Activated naive CD4-positive, alpha-beta T cell (primary cell): ENCODE results near the gene CDX2.

ENCODE experiments used
- DNase-seq, 4 experiments: peaks; one replicate each; lab custom pipeline; 2025; lab: John Stamatoyannopoulos, UW

The CDX2 gene

DNA sequence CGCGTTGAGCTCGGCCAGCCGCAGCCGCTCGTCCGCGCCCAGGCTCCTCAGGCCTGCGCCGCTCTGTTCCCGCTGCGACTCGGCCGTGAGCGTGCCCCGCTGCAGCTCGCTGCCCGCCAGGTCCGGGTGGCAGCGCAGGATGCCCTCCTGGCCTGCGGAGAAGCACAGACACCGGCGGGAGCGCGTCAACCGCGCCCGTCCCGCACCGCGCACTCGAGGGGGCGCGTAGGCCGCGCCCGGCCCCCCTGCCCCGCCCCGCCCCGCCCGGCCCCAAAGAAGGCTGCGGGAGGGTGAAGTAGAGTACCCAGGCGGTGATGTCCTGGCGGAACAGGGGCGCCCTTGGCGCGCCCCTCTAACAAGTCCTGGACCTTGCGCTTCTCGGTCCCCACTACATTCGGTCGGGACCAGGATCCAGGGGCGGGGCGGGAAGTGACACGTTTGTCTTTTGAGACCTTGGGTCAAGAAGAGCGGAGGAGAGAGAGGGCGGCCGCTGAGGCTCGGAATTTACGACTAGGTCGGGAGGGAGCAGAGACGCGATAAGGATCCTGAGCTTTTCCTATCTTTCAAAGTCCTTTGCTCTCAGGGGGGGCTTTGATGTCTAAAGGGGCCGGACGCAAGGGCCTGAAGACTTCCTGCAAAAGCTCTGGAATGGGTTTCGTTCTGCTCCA, 9.3 kb upstream of the CDX2 start:
- DNase-seq, result no peak

DNA sequence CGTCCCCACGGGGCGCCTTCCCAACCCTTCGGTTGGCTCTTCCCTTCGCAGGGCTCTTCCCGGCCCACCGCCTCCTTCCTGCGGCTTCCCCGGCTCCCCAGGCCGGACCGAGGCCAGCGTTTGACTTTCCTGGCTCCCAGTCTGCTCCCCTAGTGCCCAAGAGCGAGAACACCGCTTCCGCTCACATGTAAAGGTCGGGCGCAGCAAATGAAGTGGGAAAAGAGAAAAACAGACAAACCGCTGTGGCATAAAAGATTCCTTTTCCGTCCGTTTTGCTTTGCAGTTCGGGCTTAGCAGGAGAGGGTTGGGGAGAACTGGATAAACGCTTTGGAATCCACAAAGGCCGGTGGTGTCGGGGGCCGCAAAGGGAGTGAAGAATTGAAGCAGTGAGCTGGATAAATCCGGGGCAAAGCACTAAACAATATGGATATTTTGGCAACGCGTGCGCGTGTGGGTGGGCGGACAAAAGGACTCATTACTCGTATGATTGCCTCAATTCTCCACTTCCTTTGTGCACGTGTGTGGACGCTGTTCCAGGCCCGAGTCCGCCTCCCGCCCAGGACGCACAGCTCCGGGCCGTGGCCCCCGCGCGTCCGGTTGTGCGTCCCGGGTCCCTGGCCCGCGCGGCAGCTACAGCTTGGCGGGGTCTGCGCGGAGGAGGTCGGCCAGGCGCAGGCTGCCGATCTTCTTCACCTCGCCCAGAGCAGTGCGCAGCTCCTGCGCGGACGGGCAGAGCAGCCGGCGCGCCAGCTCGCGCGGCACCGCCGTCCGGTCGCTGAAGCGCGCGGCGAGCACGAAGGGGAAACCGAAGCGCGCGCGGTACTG, 8.6 kb upstream of the CDX2 start:
- DNase-seq, result no peak

DNA sequence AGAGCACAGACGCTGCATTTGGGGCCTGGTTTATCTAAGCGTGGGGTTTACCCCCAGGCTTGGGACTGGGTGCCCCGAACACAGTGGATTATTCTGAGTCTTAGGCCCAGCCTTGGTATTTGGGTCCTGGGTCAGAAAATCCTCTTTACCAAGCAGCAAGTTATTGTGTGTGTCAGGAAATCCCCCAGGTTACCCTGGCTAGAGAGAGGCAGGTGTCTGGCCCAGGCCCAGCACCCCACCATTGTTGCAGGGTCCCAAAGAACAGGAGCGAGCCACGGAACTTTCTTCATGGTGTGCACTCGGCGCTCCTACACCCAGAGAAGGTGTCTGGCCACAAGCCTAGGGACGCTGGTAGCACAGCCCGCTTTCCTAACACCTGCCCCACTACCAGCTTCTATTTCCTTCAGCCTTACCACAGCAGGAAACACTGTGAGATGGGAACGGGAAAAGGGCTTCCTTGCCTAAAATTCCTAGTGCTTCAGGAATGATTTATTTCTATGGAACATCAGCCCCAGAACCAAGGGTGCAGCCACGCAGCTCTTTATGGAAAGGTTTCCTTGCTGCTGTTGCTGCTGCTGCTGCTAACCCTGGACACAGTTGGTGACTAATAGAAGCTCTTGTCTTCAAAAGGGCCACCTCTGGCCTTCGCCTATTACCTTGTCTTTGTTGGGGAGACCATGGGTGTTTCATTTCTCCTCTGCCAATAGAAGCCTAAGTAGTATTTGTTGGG, 7.4 kb upstream of the CDX2 start:
- DNase-seq, result no peak

DNA sequence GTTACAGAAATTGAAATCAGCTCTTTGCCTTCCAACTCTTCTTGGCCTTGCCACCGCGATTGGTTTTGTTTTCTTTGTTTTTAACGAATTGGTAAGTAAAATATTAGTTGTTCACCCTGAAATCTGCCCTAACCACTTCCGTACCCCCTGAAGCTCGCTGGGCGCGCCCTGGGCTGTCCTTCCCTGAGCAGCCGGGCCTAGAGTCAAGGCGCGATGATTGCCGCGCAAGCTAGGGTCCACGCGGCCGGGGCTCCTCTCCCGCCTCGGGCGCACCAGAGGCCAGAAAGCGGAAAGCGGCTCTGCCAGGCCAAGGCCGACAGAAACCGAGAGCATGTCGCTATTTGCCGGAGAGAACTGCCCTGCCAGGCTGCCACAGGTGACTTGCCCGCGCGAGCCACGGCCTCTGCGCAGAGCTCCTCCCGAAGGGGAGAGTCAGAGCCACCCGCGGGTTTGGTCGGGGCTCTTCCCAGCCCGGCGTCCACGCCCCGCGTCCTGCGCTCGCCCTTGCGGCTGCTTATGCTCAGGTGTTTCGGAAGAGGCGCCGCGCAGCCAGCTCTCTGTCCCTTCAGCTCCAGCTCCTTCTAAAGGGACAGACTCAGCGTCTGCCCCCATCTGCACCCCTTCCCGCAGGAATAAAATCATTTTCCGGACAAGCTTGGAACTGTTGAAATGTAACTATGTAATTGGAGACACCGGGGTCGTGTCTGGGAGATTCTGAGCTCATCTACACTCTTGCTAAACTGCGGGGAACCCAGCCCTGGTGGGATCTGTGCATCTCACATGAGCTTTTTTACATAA, 6.6 kb upstream of the CDX2 start:
- DNase-seq, result no peak

DNA sequence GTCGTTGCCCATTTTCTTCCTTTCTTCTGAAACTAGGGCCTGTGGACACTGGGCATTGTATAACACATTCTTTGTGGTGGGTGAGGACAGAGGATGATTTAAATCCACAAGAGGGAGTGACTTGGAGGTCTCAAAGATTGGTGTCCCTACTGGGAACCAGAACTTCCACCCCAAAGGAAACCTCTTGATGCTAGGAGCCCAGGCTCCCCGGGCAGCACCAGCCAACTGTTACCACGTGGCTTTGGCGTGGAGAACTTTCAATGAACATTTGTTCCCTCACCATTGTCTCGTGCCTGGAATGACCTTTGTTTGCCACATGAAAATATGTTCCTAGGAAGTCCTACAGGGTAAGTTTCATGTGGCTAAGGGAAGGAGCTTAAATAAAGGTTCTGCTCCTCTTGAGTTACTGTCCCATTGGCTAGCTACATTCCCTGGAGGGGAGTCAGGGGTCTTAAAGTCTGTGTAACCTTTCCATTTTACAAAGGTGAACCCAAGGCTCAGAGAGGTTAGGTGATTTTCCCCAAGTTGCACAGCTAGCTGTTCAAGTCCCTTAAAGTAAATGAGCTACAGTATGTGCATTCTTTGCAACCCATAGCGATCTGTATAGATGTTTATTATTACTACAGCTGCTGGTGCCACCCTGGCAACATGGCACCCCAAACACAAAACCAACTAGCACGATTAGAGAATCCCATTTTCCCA, 5.0 kb upstream of the CDX2 start:
- no peak for DNase-seq

DNA sequence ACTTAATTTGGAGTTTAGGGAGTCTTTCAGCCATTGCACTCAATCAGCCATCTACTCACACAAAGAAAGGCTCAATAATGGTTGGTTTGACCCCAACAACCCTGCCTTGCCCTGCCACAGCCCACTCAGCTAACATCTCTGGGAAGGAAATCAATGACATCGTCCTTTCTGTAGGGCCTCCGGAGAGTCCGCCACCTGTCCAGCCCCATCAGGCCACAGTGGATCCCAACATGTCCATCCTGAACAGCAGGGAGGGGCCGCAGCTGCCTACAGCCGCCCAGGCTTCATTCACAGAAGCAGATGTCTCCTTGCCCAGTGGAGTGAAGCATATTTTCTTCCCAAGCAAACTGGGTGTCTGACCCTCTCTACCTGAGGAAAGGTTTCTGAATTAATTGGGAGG, 4.2 kb upstream of the CDX2 start:
- no peak for DNase-seq

DNA sequence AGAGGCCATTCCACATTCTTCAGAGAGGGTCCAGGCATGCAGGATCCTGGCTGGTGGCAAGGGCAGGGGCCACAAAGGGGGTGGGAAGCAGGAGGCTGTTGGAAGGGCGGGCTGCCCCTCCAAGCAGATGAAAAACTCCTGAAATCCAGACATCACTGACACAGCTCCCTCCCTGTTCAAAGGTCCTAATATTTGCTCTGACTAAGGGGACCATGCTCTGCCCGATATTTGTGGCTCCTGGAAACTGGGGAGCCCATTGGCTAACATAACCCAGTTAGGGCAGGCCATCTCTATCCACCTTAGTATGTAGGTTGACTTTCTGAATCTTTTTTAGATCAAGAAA, 3.3 kb upstream of the CDX2 start:
- DNase-seq, result no peak

DNA sequence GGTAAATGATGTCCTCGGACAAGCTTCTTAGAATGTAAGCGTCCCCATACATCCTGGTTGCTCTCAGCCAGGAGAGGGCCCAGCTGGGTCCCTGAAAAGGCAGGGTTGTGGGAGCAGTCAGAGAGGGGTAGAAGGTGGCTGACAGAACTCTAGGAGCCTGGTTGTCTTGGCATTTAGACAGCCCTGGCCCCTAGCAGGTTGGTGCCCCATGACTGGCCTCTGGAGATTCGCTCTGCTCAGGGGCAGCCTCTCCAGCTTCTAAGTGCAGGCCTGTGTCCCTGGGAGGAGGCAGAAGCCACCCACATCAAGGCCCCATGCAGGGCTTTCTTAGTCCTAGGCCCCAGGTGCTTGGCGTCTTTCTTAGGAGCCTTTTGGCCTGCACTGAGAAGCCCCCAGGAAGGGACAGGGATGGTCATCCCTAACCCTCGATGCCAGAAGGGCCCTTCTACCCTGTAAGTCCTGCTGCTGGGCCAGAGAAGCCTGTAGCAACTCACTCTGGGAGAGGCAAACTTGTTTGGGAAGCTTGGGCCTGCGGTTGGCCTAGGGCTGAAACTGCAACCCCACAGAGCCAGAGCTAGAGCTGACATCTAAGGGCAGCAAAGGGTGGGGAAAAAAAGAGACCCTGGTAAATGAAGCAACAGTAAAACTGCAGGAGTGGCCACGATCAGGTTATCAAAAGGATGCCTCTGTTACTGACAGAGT, 2.8 kb upstream of the CDX2 start:
- DNase-seq, result no peak

DNA sequence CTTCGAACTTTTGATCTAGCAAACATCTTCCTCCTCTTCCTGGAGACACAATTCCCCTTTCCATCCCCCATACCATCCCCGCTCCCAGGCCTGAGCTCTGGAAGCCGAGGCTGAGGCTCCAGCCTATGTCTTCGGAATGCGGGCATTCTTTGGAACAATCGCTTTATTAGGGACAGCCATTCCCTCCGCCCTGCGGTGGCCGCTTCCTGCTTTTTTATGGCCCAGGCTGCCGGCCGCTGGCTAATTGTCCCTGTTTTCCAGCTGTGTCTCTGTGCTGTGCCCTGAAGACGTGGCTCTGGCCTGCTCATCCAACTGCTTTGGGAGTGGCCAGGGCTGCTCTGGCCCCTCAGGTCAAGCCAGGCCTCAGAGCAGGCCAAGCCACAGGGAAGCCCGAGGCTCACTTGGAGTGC, 2.1 kb upstream of the CDX2 start:
- DNase-seq, result no peak

DNA sequence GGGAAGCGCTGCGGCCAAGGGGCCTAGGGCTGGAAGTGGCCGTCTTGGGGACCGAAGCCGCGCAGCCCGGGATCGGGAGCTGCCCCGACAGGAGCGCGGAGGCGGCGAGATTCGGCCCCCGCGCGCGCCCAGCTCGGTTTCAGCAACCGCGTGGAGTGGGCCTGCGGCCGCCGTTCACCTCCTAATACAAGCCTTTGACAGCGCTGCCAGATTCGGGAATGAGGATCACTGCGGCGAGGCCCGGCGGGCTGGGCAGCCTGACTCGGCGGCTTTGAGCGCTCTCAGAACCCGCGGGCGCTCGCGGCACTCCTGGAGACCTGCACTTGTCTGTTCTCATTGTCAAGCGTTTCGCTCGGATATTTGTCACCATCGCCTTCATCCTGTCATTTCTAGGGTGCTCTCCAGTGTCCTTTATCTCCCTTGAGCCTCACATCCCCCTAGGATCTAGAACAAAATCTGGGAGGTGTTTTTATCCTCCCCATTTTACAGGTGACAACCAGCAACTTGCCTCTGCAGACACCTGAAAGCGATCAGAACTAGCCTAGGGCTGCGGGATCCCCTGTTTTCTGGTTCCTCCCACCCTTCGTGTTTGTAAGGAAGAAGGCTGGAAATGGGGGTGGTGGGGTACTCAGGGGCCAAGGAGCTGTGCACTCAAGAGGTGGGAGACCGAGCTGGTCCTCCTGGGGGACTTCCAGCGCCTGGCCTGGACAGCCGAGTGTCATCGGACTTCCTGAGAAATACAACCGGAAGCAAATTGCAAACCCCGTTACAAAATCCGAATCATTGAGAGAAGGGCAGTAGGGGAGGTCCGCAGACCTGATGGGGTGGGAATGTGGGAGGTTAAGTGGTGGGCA, 1.5 kb upstream of the CDX2 start:
- DNase-seq, result no peak

DNA sequence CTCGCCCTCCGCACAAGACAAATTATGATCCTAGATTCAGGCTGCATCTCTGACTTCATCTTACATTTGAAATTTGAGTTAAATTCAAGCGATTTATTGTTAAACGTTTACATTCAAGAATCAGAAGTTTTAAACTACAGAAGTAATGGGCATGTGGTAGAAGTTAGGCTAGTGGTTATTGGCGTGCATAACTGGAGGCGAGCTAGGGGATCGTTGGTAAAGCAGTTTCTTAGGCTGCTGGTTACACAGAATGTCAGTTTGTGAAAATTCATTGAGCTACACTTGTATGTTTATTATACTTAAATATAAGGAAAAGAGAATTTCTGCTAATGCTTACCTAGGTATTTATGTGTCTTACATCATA, 733 bp upstream of the CDX2 start:
- no peak for DNase-seq

DNA sequence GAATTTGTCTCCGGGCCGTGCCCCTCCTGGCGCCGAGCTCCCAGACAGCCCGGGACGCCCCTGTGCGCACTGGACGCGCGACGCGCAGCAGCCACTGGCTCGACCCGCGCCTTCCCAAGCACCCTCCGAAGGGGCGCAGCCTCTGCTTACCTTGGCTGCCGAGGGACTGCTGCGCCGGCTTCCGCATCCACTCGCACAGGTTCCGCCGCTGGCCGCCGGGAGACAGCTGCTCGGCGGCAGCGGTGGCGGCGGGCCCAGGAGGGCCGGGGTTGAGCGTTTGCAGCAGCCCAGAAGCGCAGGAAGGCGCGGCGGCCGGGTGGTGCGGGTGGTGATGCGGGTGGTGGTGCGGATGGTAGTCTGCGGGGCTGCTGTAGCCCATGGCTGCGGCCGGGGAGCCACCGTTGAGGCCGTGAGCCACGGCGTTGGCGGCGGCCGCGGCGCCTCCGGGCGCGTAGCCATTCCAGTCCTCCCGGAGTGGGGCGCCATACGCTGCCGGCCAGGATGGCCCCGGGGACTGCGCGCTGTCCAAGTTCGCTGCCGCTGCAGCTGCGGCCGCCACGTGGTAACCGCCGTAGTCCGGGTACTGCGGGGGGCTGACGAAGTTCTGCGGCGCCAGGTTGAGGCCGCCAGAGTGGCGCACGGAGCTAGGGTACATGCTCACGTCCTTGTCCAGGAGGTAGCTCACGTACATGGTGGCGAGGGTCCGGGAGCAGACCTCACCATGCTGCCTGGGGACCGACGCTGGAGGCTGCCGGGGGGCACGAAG, 616 bp downstream of the CDX2 start:
- no peak for DNase-seq

DNA sequence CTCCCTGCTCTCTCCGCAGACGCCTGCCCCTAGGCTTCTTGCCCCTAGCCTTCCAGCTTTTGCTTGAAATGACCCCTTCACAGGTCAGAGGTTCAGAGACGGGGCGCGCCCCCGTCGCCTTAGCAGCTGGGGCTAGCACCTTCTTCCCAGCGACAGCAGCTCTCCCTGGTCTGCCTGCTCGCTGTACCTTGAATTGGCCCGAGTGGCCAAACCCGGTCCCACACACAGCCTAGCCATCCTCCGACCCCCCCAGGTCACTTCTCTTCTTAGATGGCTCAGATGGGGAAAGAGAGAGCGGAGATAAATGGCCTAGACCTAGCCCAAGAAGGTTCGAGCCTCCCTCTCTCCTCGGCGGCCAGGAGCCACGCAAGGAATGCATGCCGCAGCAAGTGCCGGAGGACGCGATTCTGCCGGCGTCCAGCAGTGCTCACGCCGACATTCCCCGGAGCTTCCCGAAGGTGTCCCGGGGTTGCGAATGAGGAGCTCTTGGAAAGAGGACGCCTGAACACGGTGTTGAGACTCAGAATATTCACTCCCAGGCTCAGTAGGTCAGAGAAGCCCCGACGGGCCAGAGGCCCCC, 1.3 kb downstream of the CDX2 start:
- DNase-seq, result no peak

DNA sequence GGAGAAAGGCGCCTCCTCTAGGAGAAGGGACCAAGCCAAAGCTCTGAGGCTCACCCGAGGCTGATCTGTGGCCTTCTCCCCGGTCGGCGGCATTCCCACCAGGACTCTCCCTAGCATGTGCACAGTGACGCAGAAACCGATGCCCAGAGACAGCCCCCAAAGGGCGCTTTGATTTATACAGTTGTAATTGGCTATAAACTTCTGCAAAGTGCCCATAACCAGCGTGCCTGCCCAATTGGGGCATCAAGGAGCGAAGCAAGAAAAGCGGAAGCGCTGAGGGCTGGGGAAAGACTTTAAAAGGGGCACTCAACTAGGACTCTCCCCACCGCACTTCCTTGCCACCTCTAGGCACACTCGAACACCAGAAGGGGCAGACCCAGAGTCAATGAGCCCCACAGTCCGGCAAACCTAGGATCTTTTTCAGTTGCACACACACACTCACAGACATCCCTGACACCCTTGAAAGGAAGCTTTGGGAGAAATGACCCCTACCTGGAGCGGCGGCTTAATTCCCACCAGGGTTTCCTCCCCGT, 1.8 kb downstream of the CDX2 start:
- DNase-seq, result no peak

DNA sequence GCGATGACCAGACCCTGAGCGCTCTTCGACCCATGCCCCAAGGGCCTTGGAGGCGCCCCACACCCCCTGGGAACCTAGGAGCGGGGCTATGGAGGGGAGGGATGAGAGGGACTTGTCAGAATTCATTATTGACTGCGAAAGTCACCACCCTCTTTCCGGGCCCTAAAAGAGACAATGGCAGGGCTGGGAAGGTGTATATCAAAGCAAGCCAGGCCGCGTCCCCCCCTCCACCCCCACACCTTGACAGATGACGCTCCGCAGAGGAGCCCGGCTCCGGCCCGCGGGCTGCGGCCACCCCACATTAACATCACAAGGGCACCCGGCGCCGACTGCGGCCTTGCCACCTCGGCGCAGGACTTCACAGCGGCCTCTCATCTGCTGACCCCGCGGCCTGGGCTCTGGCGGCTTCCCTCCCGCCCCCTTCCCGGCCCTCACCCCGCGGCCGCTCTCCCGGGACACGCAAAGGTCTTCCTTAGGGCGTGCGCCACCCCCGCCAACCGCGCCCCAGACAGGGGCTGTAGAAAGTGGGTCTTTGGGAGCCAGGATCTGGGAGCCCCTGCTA, 2.4 kb downstream of the CDX2 start:
- no peak for DNase-seq

DNA sequence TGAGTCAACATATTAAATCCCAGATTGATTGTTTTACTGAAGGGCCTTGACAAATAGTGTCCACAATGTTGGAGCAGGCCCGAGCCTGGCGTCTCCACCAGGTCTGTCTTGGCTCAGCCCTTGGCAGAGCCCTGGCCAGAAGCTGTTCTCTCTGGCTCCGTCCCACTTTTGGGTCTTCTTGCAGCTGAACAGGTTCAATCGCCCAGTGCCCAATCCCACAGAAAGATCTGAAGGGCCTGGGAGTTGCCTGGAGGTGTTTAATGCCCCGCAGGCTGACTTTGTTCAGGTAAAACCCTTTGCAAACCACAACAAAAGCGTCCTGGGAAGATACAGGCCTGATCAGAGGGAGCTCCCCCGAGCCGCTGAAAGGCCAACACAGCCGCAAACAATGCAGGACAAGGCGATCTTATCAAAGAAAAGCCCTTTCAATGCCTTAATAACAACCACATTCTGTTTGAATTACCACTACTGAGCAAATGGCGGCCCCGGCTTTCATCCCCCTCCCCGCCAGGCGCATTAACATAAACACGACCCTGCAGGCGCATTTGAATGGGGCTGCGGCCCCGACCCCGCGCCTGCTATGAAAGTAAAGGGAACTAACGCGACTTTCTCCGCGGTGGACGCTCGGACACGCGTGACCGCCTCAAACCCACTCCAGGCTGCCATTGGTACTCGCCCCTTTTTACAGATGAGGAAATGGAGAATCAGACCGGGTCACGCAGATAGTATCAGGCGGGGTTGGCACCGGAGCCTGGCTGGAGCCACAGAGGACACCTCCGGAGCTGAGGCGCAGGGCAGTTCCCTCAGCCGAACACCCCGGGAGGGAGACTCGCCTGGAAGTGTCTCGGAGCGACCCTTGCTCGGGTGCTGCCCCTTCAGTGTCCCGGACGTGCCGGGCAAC, 3.1 kb downstream of the CDX2 start:
- DNase-seq, result no peak

DNA sequence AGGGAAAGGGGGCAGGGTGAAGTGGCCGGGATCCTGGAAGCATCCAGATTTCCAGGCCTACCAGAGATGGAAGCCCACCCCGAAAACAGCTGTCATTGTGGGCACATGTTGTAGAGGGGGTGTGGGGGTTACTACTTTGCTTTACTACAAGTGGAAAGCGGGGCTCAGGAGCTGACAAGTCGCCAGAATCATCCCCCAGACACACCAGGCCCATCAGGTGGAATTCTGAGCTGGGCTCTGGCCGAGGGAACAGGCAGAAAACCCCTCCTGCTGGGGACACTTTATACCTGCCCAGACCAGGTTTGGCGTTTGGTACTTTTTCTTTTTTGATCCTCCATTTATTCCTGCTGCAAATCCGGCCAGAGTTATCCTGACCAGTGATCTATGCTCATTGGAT, 3.8 kb downstream of the CDX2 start:
- no peak for DNase-seq
